ENCODE results near the gene QSER1. TPM values are rescaled to one million over a fixed set of nuclear protein-coding genes. Genes with fewer than 3 reads are reported as not detected.

QSER1 gene
- total RNA-seq, 2 donors from 2014 or later, result 27.7 to 36.1 TPM

DNA sequence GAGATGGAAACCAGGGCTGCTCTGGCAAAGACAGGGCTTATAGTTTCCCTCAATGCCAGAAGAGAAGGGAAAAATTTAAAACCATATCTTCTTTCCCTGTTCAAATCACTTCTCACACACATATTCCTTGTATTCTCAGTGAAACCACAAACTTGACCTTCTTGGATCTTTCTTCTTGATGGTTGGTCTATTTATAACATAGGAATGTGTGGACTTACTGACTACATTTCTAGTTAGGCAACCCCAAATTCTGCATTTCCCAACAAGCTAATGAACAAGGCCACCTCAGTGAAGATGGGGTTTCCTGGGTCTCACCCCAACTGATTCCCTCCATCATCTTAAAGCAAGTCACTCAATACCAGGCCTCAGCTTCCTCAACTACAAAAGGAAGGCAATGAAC, 3.8 kb upstream of the QSER1 start:
- Histone ChIP-seq H3K27me3 (no peaks in the 10 kb centered on the region), H3K27ac (no peak overlapping the region), H3K9me3 (no peaks in the 10 kb centered on the region), H3K4me1 (peaks cover 8% of the 10 kb centered on the region), H3K4me3 (no peak overlapping the region), H3K36me3 (replicated peaks in 1 of 2; ENCODE audit: insufficient read depth in 1 of 2, low read depth in 2 of 2) (no peaks in the 10 kb centered on the region)
- DNase-seq (no peak), ATAC-seq (no peak)
- no peak for TF ChIP-seq POLR2A (IDR thresholded peaks at IDR 0.05)
- TF ChIP-seq, protein P1, sequence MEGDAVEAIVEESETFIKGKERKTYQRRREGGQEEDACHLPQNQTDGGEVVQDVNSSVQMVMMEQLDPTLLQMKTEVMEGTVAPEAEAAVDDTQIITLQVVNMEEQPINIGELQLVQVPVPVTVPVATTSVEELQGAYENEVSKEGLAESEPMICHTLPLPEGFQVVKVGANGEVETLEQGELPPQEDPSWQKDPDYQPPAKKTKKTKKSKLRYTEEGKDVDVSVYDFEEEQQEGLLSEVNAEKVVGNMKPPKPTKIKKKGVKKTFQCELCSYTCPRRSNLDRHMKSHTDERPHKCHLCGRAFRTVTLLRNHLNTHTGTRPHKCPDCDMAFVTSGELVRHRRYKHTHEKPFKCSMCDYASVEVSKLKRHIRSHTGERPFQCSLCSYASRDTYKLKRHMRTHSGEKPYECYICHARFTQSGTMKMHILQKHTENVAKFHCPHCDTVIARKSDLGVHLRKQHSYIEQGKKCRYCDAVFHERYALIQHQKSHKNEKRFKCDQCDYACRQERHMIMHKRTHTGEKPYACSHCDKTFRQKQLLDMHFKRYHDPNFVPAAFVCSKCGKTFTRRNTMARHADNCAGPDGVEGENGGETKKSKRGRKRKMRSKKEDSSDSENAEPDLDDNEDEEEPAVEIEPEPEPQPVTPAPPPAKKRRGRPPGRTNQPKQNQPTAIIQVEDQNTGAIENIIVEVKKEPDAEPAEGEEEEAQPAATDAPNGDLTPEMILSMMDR (IDR thresholded peaks at IDR 0.05), result no peak
- intact Hi-C loops (cut with DNase I), result no loop called here

DNA sequence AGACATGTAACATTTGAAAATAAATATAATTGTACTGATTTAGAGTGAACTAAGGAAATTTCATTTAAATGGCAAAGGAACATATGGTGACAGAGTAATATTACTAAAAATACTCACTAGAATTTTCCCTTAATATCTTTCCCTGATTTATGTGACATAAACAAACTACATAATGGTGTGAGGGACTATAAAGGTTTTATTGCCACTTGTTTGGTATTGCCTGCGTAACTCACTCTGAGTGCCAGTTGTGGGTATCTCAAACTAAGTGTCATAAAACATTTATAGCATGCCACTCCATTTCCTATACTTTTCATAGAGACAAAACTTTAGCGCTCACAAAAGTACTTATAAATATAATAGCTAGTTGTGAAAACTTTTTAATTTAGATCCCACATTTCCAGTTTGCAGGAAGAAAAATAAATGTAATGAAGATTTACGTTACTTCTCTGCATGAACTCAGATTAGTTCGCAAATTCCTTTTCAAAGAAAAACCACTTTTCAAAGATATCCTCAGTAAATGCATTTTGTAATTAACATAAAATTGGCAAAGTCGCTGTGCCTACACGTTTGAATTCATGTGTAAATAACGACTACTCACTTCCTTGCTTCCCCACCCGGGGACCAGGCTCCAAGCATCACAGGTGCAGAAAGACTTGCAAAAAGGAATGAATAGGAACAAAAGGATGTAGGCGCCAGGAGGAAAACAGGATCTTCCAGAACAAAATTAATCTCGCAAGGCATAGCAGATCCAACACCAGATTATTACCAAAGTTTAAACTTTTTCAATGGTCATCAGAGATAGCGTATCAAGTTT, 1.6 kb upstream of the QSER1 start:
- DNase-seq (no peak), ATAC-seq (no peak)
- intact Hi-C loops (cut with DNase I), result no loop called here
- Histone ChIP-seq H3K27me3 (no peaks in the 10 kb centered on the region), H3K36me3 (replicated peaks in 1 of 2; ENCODE audit: insufficient read depth in 1 of 2, low read depth in 2 of 2) (no peaks in the 10 kb centered on the region), H3K27ac (peak overlapping the region in 1 of 4 donors; percentile 98), H3K9me3 (no peaks in the 10 kb centered on the region), H3K4me3 (peak overlapping the region in 1 of 2 donors; percentile 61), H3K4me1 (peaks cover 23% of the 10 kb centered on the region)
- TF ChIP-seq POLR2A (IDR thresholded peaks at IDR 0.05), result no peak
- TF ChIP-seq, protein P1 (IDR thresholded peaks at IDR 0.05), result no peak
- WGBS, 2 donors, result 50 to 64% methylated on average over 11 of the region's 11 CpGs

GRCh38 chr11:32891657-32892354, 805 bp upstream of the QSER1 start:
- Histone ChIP-seq H3K9me3 (no peaks in the 10 kb centered on the region), H3K36me3 (replicated peaks in 1 of 2; ENCODE audit: insufficient read depth in 1 of 2, low read depth in 2 of 2) (no peaks in the 10 kb centered on the region), H3K27me3 (no peaks in the 10 kb centered on the region), H3K4me1 (peaks cover 23% of the 10 kb centered on the region), H3K27ac (peak overlapping the region; percentile 89 to 98 (median 96)), H3K4me3 (peak overlapping the region; percentile 61 to 96)
- ATAC-seq (no peak), DNase-seq (peak in 1 of 4 donors; percentile 27)
- WGBS, 2 donors, result 4 to 7% methylated on average over 10 of the region's 10 CpGs
- TF ChIP-seq POLR2A (IDR thresholded peaks at IDR 0.05), result no peak
- TF ChIP-seq, protein P1 (IDR thresholded peaks at IDR 0.05), result no peak
- intact Hi-C loops (cut with DNase I), result no loop called here

DNA sequence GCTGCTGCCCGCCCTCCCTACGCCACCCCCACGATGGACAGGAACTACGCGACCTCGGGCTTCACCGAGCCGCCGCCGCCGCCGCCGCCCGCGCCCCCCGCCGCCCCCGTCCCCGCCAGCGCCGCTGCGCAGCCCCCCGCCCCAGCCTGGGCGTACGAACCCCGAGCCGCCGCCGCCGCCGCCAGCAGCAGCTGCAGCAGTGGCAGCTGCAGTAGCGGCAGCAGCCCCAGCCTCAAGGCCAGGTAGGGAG, 407 bp downstream of the QSER1 start:
- H3K27me3 ChIP-seq, result no peaks in the 10 kb centered on the region
- no peaks in the 10 kb centered on the region for H3K36me3 ChIP-seq (replicated peaks in 1 of 2; ENCODE audit: insufficient read depth in 1 of 2, low read depth in 2 of 2)
- peak overlapping the region; percentile 89 to 98 (median 96) for H3K27ac ChIP-seq
- intact Hi-C loops (cut with DNase I), result no loop called here
- ATAC-seq (no peak), DNase-seq (no peak)
- no peaks in the 10 kb centered on the region for H3K9me3 ChIP-seq
- peaks cover 23% of the 10 kb centered on the region for H3K4me1 ChIP-seq
- H3K4me3 ChIP-seq, result peak overlapping the region; percentile 92 to 96
- 1% methylated on average over 21 of the region's 32 CpGs; no CpG with 5 or more reads in 1 of the 2 donors for WGBS, 2 donors
- TF ChIP-seq, protein P1 (IDR thresholded peaks at IDR 0.05), result no peak
- TF ChIP-seq POLR2A (IDR thresholded peaks at IDR 0.05), result no peak

Measured in body of pancreas (tissue), 4 donors.